Stimulated activated CD4-positive, alpha-beta T cell treated with anti-CD3 and anti-CD28 coated beads, TNF-alpha, amount 100 ng/mL, for 48 hours (primary cell): ENCODE data around the gene FGF13.

ENCODE experiments used
- DNase-seq, 3 donors: peaks; one replicate each; pipeline ENCODE4 v3.0.0-alpha.2; 2020; ENCODE audit warnings: low read depth in 3 of 3

The FGF13 gene

GRCh38 chrX:138664016-138664415, 47.5 kb downstream of the FGF13 start:
- DNase-seq = no peak

GRCh38 chrX:138651494-138651893, 60.0 kb downstream of the FGF13 start:
- DNase-seq = no peak

DNA sequence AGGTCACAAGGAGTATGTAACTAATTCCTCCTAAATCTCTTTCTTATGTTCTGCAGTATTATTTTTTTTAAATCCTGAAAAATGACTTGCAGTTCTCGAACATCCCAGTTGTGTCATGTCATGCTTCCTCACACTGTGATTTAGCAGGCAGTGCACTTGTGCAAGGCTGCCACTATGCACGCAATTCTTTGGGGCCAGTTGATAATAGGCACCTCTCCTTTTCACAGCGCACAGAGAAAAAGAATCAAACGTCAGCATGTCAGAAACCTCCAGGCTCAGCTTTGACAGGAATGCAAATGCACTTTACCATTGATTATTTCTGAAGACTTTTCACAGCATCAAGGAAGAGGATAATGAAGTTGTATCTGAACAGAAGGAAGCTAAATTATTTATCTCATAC, 62.9 kb downstream of the FGF13 start:
- DNase-seq = no peak

GRCh38 chrX:138638996-138639395, 72.5 kb downstream of the FGF13 start:
- no peak for DNase-seq
